SIG-M5 (cell line): Measurements from ENCODE around the gene SEH1L.
A peak's percentile ranks its signal among the peaks of the same experiment; 100 is the strongest.
"Not testable (repeated sequence)": the region's sequence is repeated elsewhere in the genome, so short reads cannot be mapped to it uniquely, and the experiment has no call there.

Experiments used
- DNase-seq: peaks from one replicate; lab custom pipeline; 2025; lab: John Stamatoyannopoulos, UW

SEH1L gene

DNA sequence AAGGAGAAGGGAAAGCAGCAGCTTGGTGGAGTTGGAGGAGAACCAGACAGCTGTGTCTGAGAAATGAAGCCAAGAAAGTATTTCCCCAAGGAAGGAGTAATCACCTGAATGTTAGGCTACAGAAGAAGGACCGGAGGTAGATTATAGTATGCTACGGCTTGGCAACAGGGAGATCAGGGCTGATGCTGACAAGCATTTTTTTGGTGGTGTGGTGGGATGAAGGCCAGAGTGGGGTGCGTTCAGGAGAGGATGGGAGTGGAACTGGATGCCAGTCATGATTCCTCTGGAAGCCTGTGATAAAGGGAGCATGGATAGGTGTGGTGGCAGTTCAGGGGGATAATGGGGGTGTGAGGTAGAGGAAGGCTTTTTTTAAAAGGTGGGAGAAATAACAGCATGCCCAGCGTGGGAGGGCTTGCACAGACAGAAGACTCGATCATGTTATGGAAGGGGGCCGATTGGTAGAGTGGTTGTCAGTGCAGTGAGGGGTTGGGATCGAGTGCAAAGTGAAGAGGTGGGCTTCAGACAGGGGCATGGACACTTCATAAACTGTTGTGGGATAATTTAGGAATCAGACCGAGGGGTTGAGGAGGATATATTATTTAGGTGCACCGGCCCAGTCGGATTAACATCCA is 49.0 kb downstream of the SEH1L start:
- DNase-seq: no peak

DNA sequence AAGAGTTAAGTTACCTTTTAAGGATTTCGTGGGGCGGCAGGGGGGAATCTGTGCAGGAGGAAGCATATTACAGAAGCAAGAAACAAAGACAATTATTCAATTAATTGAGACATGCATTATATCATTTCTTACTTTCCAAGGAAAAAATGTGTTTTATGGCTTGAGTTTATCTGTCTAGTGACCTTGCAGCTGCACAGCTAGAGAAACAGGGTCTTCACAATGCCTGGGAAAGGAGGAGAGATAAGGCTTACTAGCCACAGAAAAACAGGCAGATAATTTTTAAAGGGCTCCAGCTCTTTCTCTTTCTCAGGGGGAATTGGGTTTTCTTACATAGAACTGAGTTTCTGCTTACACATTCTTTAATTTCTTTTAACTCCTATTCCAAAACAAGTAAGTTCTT is 49.5 kb downstream of the SEH1L start:
- not testable (repeated sequence) for DNase-seq

DNA sequence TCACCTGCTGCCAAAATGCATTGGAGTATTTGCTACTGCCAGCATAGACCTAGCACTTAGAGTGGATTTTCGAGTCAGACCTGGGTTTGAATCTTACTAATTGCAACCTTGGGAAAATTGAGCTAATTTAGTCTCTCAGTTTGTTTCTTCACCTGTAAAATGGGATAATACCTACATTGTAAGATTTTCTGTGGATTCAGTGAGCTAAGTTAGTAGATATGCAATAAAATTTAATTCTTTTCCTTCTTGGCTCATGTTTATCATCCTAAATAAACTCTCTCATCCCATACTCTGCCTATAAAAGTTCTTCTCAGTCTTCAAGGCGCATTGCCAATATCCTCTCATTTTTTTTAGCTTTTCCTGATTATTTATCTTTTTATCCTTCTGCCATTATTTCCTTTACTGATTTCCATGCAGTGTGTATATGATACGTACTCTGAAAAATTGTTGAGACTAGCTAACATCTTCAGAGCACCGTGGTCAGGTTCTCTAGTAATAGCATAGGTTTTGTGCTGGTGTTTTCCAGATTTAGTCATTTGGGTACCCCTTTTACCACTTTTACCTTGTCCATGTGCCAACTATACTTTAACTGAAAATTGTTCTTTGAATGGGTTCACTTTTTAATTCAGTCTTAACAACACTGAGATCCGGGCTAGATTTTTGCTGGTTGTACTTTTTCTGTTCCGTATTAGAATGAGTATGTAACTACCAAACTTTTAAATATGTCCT is 50.7 kb downstream of the SEH1L start:
- DNase-seq: no peak

DNA sequence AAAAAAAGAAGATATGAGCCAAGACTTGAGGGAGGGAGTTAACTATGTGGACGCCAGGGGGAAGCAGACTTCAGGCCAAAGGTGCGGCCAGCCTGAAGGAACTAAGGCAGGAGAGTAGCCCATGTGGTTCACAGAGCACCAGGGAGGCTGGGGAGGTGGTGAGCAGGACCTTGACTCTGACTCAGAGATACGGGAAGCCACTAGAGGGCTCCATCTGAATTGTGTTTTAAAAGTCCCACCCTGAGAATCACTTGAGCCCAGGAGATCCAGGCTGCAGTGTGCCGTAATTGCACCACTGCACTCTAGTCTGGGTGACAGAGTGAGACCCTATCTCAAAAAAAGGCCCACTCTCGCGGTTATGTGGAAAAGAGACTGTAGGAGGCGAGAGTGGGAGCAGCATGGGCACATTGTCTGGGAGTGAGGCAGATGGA is 55.7 kb downstream of the SEH1L start:
- DNase-seq: peak; percentile 46

DNA sequence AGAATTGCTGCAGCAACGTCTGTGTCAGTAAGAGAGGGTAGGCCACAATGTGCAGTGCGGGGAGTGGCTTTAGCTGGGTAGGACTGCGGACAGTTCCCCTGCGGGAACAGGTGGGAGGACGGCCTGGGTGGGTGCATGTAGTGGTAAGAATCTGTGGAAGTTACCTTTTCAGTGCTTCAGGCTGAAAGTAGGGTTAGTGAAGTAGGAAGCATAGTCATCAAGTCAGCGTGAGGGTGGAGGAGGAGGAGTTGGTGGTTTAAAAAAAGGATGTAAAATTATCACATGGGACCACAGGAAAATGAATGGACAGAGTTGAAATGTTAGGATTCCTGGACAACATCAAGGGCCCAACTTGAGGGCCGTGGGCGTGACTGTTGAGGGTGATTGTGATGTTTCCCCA is 56.6 kb downstream of the SEH1L start:
- no peak for DNase-seq

DNA sequence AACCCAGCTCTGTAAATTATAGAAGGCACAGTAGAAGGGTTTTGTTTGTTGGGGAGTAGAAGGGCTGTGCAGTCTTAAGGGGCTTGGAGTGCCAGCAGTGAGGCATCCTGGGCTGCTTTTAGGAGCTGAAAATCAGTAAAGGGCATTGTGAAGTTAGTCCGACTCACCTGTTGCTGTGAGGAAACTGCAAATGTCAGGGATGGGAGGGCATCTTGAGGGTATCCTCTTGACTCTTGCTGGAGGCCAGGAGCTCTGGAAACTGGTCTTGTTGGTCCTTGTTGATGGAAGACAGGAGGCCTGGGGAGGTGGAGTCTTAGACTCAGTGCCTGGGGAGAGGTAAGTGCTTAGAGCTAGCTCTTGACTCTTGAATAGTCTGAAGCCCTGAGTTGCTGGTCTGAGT is 57.5 kb downstream of the SEH1L start:
- no peak for DNase-seq

DNA sequence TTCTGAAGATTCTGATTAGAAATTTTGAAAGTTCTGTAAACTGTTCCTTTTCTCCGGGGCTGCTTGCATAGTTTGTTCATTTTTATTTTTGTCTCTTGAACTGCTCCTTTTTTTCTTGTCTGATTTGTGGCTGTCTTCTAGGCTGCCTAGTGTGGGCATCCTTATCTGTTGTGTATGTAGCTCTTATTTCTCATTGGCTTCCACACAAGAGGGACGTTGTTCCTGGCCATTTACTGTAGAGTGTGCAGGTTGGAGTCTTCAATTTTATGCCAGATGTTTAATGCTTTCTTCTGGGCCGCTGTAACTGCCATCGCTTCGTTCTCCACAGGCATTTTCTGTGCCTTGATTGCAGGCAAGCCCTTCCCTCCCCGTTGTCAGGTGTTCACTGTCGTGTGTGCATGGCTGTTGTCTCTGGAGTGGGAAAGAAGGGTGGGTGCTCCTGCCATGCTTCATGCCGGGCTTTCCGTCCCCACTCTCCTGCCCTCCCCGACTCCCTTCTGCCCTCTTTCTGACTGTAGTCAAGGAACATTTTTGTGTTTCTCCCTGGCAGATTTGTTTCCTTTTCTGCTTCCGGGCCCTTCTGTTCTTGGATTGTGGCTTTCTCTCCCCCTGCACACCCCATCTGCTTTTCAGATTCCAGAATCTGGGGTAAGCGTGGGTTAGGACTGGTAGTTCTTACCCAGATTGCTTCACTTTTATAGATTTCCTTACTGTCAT is 58.9 kb downstream of the SEH1L start:
- no peak for DNase-seq

DNA sequence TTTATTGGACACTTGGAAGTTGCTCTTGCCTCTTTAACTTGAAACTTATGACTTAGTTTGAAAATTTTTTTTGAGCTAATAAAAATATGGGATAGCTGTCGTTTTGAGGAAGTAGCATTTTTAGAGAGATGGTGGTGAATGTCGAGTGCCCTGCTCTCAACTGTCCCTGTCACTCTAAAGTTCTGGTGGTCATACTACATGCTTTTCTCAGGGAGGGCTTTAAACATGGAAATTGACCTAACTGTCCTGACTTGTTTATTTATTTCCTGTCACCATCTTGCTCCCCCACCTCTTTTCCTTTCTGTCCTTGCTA is 59.4 kb downstream of the SEH1L start:
- DNase-seq: no peak

DNA sequence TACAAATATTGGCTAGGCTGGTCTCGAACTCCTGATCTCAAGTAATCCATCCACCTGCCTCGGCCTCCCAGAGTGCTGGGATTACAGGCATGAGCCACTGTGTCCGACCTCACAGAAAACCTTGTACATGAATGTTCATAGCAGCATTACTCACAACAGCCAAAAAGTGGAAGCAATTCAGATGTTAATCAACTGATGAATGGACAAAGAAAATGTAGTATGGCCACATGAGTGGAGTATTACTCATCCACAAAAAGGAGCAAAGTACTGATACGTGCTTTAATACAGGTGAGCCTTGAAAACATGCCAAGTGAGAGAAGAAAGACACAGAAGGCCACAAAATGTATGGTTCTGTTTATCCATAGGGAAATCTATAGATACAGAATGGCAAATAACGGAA is 63.9 kb downstream of the SEH1L start:
- no peak for DNase-seq

DNA sequence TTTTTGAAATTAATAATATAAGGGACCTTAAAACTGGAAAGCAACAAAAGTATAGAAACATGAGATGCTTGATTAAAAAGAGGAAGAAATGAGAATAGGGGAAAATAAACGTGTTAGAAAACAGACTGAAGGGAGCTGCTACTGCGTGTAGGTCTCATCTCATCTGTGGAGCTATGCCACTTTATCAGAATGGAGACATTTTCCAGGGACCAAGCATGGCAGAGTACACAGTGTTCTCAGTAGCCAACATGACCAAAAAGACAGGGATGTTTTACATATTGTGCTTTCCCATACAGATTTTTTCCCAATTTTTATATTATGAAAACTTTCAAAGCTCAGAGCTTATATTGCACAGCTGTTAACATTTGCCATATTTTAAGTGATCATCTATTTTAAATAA is 66.4 kb downstream of the SEH1L start:
- no peak for DNase-seq

DNA sequence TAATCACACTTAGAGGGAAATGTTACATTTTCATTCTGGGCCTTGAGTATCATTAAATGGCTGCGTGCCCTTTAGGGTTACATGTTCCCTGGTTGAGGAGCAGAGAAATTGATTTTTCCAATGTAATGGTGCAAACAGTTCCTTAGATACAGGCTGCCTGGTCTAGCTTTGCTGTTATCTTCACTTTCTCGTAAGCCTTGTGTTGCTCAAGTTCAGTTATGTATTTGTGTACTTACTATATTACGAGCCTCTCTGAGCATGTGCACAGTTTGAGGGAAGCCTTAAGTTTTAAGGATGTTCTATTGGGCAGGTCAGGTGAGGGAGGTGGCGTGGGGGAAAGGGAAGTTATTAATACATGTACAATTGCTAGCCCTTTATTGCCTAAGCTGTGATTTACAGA is 67.0 kb downstream of the SEH1L start:
- DNase-seq: no peak

DNA sequence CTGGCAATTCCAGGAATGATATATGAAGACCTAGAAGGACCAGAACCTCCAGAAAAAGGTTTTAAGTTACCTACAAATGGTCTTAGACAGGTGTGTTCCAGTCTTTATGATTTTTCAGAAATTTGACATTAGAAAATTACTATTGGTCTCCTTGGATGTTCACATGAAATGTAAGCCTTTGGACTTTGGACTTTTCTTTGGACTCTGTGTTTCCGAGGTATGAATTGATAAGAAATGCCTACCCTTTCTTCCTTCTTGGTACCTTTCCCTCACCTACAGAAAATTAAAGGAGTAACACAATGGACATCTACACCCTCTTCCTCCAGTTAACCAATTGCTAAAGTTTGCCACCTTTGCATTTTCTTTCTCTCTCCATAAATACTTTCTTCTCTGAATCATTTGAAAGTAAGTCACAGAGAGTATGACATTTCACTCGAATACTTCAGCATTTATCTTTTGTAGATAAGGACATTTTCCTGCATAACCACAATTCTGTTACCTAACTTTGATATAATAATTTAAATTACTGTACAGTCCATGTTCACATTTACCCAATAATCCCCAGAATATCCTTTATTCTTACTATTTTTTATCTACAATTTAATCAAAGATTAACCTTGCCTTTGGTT is 69.5 kb downstream of the SEH1L start:
- DNase-seq: no peak

DNA sequence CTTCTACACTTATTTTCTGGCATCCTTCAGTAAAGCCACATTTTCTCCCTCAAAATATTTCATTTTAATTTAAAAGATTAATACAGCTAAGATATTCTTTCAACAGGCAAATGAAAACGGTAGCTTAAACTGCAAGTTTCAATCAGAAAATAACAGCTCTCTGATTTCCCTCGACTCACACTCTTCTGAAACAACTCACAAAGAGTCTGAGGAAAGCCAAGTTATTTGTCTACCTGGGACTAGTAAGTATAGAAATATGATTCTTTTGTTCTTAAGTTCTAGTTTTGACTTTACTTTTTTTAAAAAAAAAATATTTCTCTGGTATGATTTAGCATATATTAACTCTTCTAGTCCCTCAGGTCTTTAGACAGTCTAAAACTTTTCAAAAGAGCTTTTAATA is 70.6 kb downstream of the SEH1L start:
- no peak for DNase-seq

DNA sequence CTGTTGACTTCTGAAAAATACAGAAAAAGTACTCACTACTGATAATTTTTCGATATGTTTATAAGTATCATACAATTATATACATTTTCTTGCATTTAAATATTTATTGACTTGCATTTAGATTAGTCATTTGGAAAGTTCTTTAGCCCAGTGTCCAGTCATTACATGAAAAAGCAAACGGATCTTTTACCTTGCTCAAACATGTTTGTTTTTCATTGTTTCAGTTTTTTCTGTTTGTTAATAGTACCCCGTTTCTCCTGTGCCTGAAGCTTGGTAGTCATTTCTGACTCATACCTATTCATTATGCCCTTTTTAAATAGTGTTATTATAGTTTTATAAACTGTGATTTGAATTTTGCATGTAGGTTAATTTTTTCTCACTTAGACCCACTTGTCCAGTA is 71.5 kb downstream of the SEH1L start:
- no peak for DNase-seq

DNA sequence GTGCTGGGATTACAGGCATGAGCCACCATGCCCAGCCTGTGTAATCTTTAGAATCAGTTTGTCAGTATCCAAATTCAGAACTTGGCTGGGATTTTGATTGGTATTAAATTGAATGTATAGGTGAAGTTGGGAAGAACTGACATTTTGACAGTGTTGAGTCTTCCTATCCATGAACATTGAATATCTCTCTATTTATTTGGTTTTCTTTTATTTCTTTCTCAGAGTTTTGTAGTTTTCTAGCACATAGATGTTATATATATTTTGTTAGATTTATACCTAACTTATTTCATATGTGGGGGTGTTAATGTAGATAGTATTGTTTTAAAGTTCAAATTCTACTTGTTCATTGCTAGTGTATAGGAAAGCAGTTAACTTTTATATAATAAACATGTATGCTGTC is 74.8 kb downstream of the SEH1L start:
- DNase-seq: no peak

DNA sequence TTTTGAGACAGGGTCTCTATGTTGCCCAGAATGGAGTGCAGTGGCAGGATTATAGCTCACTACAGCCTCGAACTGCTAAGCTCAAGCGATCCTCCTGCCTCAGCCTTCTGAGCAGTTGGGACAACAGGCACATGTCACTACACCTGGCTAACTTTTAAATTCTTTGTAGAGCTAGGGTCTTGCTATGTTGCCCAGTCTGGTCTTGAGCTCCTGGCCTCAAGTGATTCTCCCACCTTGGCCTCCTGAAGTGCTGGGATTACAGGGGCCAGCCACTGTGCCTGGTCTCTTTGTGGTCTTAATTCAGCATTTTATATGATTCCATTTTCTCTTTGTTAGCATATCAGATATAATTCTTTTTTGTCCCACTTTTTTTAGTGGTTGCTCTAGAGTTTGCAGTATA is 77.4 kb downstream of the SEH1L start:
- no peak for DNase-seq

DNA sequence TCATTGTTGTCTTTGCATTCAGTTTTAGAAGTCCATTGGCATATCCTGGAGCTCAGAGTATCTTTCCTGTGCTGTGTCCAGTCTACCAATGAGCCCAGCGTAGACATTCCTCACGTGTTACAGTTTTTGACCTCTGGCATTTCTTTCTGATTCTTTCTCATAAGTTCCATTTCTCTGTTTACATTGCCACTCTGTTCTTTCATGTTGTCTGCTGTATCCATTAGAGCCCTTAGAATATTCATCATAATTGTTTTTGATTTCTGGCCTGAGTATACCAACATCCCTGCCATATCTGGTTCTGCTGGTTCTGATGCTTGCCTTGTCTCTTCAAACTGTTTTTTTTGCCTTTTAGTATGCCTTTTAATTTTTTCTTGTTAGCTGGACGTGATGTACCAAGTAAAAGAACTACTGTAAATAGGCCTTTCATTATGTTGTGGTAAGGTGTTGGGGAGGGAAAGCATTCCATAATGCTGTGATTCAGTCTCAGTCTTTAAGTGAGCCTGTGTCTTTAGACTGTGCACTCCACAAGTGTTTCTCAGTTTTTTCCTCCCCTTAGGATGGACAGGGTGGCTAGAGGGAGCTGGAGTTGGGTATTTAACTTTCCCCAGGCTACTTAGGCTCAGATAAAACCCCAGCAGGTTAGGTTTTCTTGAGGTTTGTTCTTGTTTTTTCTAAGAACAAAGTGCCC is 78.9 kb downstream of the SEH1L start:
- no peak for DNase-seq

DNA sequence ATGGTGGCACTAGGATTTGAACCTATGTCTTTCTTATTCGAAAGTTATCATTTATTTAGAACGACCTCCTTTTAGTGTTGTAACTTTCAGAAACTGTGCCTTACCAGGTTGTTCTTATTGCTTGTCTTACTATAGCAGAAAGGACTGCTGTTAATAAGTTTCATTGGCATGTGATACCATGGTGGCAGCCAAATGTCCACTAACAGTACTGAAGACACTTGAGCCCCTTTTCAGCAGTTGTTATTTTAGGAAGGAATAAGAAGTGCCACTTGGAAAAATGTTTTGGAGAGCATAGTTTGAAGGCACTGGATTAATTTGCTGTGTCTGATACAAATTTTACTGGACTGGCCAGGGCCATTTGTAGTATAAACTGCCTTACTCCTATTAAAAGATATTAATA is 81.1 kb downstream of the SEH1L start:
- DNase-seq: no peak

DNA sequence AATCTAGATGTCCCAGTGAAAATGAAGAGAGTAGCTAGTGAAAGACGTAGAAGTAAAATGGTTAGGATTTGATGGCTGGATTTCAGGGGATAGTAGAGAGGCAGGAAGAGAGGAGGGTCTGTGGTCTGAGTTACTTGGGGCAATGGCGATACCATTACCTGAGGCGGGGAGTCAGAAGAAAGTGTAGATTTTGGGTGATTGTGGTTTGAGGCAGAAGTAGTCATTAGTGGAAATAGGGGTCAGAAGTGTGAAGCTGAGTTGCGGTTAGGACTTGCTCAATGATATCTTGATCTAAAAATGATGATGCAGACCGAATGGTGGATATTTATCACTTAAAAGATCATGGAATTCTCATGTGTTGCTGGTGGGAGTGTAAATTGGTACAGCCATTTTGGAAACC is 84.4 kb downstream of the SEH1L start:
- DNase-seq: no peak

DNA sequence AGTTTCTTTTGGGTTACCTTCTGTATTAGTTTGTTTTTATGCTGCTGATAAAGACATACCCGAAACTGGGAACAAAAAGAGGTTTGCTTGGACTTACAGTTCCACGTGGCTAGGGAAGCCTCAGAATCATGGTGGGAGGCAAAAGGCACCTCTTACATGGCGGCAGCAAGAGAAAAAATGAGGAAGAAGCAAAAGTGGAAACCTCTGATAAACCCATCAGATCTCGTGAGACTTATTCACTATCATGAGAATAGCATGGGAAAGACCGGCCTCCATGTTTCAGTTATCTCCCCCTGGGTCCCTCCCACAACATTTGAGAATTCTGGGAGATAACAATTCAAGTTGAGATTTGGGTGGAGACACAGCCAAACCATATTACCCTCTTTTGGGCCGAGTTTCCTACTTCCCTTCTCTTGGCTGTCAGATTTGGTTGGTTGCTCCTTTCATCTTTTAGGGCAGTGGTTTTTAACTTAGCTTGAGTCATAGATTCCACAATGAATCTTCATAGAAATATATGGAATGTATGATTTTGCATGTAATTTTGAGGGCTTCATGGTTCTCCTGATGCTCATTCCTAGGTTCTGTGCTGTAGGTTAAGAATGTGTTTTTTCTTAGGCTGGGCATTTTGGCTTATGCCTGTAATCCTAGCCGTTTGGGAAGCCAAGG is 87.6 kb downstream of the SEH1L start:
- no peak for DNase-seq

DNA sequence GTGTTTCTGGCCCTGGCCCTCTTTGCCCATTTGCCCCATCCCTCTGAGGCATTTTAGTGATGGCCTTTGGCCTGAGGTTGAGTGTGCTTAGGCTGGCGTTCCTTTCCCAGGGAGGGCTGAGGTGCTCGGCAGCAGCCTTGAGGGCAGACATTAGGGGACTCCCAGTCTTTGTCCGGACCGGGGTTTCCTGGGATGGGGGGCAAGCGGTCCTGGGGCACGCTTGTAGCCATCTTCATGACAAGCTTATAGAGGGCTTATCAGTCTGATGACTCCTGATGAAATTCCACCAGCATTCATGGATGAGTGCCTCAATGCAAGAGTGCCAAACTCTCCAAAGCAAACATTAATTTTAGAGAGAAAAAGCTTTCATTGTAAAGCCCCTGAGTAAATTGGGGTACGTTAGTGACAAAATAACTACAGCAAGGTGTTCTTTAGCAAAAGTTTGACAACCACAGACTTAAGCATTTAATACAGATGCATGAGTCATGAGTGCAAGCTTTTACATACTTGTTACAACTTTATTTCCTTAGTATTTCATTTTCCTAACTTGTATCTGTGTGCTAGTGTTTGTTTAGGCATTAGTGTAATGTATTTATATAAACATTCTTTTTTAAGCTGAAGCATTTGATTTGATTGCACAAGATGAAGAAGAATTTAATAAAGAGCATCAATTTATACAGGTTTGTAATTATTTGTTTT is 89.0 kb downstream of the SEH1L start:
- DNase-seq: no peak
